Liver (tissue), 9 donors: ENCODE data around the gene RBM33. TPM values are rescaled to one million over a fixed set of nuclear protein-coding genes. Genes with fewer than 3 reads are reported as not detected.

Experiments
- DNase-seq: peaks from one replicate; pipeline ENCODE4 v3.0.0-alpha.2; 2017; ENCODE audit warnings: low spot score
- H3K27ac ChIP-seq, 2 donors: one replicate each; pipeline ENCODE4 v1.7.0; 2013; ENCODE audit warnings: inconsistent platforms in 2 of 2, low read length in 2 of 2, control low read depth in 1 of 2, low read depth in 1 of 2, mild to moderate bottlenecking in 1 of 2
- H3K27me3 ChIP-seq, 4 donors: one replicate each; pipeline versions ENCODE4 v1.6.1 to v1.7.0; 2013; ENCODE audit warnings: low read length in 3 of 4, inconsistent platforms in 1 of 4, mild to moderate bottlenecking in 1 of 4, moderate library complexity in 1 of 4; ENCODE audit not compliant: control insufficient read depth in 4 of 4, insufficient read depth in 4 of 4
- H3K36me3 ChIP-seq, 4 donors: one replicate each; pipeline versions ENCODE4 v1.6.1 to v1.7.0; 2013; ENCODE audit warnings: low read length in 3 of 4, mild to moderate bottlenecking in 3 of 4, low read depth in 1 of 4, moderate library complexity in 1 of 4; ENCODE audit not compliant: control insufficient read depth in 4 of 4, insufficient read depth in 3 of 4
- H3K4me1 ChIP-seq, 4 donors: one replicate each; pipeline versions ENCODE4 v1.6.1 to v1.7.0; 2013; ENCODE audit warnings: low read length in 3 of 4, mild to moderate bottlenecking in 3 of 4, moderate library complexity in 1 of 4; ENCODE audit not compliant: control insufficient read depth in 4 of 4, insufficient read depth in 4 of 4
- H3K4me3 ChIP-seq, 3 donors: one replicate each; pipeline versions ENCODE4 v1.6.1 to v1.7.0; 2013; ENCODE audit warnings: low read length in 3 of 3, control low read depth in 1 of 3, low read depth in 1 of 3, mild to moderate bottlenecking in 1 of 3
- H3K9ac ChIP-seq, 2 donors: one replicate each; pipeline ENCODE4 v1.7.0; 2013; ENCODE audit warnings: low read length in 2 of 2, mild to moderate bottlenecking in 2 of 2, moderate library complexity in 2 of 2, control low read depth in 1 of 2, low read depth in 1 of 2
- H3K9me3 ChIP-seq, 4 donors: one replicate each; pipeline versions ENCODE4 v1.6.1 to v1.7.0; 2013; ENCODE audit warnings: low read length in 3 of 4; ENCODE audit not compliant: control insufficient read depth in 4 of 4
- ATF3 ChIP-seq: IDR thresholded peaks from 2 replicates; pipeline ENCODE4 v1.6.1; 2016; ENCODE audit warnings: antibody characterized with exemption
- CTCF ChIP-seq: fragments of 150-350 bp; IDR thresholded peaks from 2 replicates; pipeline ENCODE4 v1.5.1; 2017; ENCODE audit warnings: improper control_type of control experiment, low read depth, low read length; ENCODE audit not compliant: missing input control
- EGR1 ChIP-seq, 2 donors: IDR thresholded peaks; 2 replicates each; pipeline ENCODE4 v1.6.1; 2016 to 2018; ENCODE audit warnings: antibody characterized with exemption in 2 of 2, low read depth in 2 of 2
- FOXA1 ChIP-seq: IDR thresholded peaks from 2 replicates; pipeline ENCODE4 v1.6.1; 2016; ENCODE audit warnings: antibody characterized with exemption
- GABPA ChIP-seq, 2 donors: IDR thresholded peaks in 1 of 2; conservative IDR thresholded peaks in 1 of 2; 2 replicates each; pipeline ENCODE4 v1.6.1; 2016; ENCODE audit warnings: antibody characterized with exemption in 2 of 2, mild to moderate bottlenecking in 1 of 2, moderate library complexity in 1 of 2
- HNF4A ChIP-seq, 2 donors: conservative IDR thresholded peaks; 2 replicates each; pipeline ENCODE4 v1.6.1; 2016; ENCODE audit warnings: antibody characterized with exemption in 2 of 2, mild to moderate bottlenecking in 2 of 2
- NR2F2 ChIP-seq: IDR thresholded peaks from 2 replicates; pipeline ENCODE4 v1.6.1; 2016; ENCODE audit warnings: antibody characterized with exemption
- RAD21 ChIP-seq, 2 donors: IDR thresholded peaks; 2 replicates each; pipeline ENCODE4 v1.6.1; 2016; ENCODE audit warnings: antibody characterized with exemption in 2 of 2, mild to moderate bottlenecking in 2 of 2
- SP1 ChIP-seq: IDR thresholded peaks from 2 replicates; pipeline ENCODE4 v1.6.1; 2018; ENCODE audit warnings: antibody characterized with exemption, mild to moderate bottlenecking
- YY1 ChIP-seq: IDR thresholded peaks from 2 replicates; pipeline ENCODE4 v1.6.1; 2016; ENCODE audit warnings: antibody characterized with exemption, mild to moderate bottlenecking
- ZBTB33 ChIP-seq: IDR thresholded peaks from 2 replicates; pipeline ENCODE4 v1.6.1; 2016; ENCODE audit warnings: antibody characterized with exemption
- WGBS: extraction: QIAGEN DNeasy Blood & Tissue Kit; methylation state at CpG from one replicate; pipeline ENCODE4 v1.1.7; 2013; 5-methylcytosine and 5-hydroxymethylcytosine counted together
- polyA plus RNA-seq, 2 donors: library from polyadenylated mRNA; stranded (reverse) in 1 of 2; unstranded in 1 of 2; fragments of 200-250 nt in 1 of 2; fragments of >200 nt in 1 of 2; fragmentation: Nextera tagmentation in 1 of 2; extraction: Ambion mirVana in 1 of 2; gene quantifications; one replicate each; pipeline versions ENCODE4 v1.2.1 to v1.2.3, GENCODE V29; 2013 to 2015
- total RNA-seq, 2 donors: library from RNA; depleted of rRNA; stranded (reverse); fragments of >200 nt; gene quantifications; one replicate each; pipeline ENCODE4 v1.2.3, GENCODE V29; 2014
- TF ChIP-seq, protein P1 (sequence below): IDR thresholded peaks from 2 replicates; pipeline ENCODE4 v1.6.1; 2016; ENCODE audit warnings: antibody characterized with exemption, mild to moderate bottlenecking
- TF ChIP-seq, protein P2 (sequence below): IDR thresholded peaks from 2 replicates; pipeline ENCODE4 v1.6.1; 2016; ENCODE audit warnings: antibody characterized with exemption
- donor health status: healthy.
- donor health status: healthy.
- donor health status: healthy.
- donor health status: healthy.
- donor health status: healthy.

Gene RBM33
- total and polyA plus RNA-seq, 4 donors: 7.8 to 48.9 (median 28.2) TPM

GRCh38 chr7:155765458-155765857 lies 121.0 kb downstream of the RBM33 start:
- TF ChIP-seq FOXA1 (no peak), NR2F2 (no peak), ZBTB33 (no peak), GABPA (IDR thresholded peaks at IDR 0.05 in 1 of 2, conservative IDR thresholded peaks at IDR 0.05 in 1 of 2) (no peak), RAD21 (IDR thresholded peaks at IDR 0.05) (no peak), CTCF (no peak), YY1 (no peak), SP1 (no peak), ATF3 (no peak), HNF4A (conservative IDR thresholded peaks at IDR 0.05) (no peak), EGR1 (IDR thresholded peaks at IDR 0.05; ENCODE audit: low read depth in 2 of 2) (no peak)
- TF ChIP-seq, protein P1, sequence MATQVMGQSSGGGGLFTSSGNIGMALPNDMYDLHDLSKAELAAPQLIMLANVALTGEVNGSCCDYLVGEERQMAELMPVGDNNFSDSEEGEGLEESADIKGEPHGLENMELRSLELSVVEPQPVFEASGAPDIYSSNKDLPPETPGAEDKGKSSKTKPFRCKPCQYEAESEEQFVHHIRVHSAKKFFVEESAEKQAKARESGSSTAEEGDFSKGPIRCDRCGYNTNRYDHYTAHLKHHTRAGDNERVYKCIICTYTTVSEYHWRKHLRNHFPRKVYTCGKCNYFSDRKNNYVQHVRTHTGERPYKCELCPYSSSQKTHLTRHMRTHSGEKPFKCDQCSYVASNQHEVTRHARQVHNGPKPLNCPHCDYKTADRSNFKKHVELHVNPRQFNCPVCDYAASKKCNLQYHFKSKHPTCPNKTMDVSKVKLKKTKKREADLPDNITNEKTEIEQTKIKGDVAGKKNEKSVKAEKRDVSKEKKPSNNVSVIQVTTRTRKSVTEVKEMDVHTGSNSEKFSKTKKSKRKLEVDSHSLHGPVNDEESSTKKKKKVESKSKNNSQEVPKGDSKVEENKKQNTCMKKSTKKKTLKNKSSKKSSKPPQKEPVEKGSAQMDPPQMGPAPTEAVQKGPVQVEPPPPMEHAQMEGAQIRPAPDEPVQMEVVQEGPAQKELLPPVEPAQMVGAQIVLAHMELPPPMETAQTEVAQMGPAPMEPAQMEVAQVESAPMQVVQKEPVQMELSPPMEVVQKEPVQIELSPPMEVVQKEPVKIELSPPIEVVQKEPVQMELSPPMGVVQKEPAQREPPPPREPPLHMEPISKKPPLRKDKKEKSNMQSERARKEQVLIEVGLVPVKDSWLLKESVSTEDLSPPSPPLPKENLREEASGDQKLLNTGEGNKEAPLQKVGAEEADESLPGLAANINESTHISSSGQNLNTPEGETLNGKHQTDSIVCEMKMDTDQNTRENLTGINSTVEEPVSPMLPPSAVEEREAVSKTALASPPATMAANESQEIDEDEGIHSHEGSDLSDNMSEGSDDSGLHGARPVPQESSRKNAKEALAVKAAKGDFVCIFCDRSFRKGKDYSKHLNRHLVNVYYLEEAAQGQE: no peak
- TF ChIP-seq, protein P2, sequence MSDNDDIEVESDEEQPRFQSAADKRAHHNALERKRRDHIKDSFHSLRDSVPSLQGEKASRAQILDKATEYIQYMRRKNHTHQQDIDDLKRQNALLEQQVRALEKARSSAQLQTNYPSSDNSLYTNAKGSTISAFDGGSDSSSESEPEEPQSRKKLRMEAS: no peak
- Histone ChIP-seq H3K9me3 (no peaks in the 10 kb centered on the region), H3K36me3 (peaks cover 19 to 53% (median 45%) of the 10 kb centered on the region in 4 donors), H3K4me1 (no peaks in the 10 kb centered on the region), H3K4me3 (no peak overlapping the region), H3K27me3 (no peaks in the 10 kb centered on the region), H3K27ac (no peak overlapping the region), H3K9ac (no peak overlapping the region)
- 82% methylated on average over 8 of the region's 8 CpGs for WGBS
- DNase-seq: no peak

DNA sequence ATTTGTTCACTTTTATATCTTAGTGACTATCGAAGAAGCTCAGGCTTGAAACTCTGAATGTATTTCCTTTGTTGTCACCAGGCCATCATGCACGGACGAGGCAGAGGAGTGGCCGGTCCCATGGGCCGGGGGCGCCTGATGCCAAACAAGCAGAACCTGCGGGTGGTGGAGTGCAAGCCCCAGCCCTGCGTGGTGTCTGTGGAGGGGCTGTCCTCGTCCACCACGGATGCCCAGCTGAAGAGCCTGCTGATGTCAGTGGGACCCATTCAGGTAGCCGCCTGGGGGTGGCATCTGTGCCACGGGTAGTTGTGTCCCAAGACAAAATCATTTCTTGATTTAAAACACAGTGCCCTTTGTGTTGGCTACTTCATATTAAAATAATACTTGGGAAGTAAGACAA lies 121.9 kb downstream of the RBM33 start:
- WGBS: 89% methylated on average over 12 of the region's 12 CpGs
- DNase-seq: no peak
- no peak overlapping the region for H3K4me3 ChIP-seq
- peaks cover 20 to 60% (median 50%) of the 10 kb centered on the region in 4 donors for H3K36me3 ChIP-seq
- H3K9ac ChIP-seq: no peak overlapping the region
- no peaks in the 10 kb centered on the region for H3K4me1 ChIP-seq
- H3K27me3 ChIP-seq: no peaks in the 10 kb centered on the region
- no peaks in the 10 kb centered on the region for H3K9me3 ChIP-seq
- TF ChIP-seq GABPA (IDR thresholded peaks at IDR 0.05 in 1 of 2, conservative IDR thresholded peaks at IDR 0.05 in 1 of 2) (no peak), NR2F2 (no peak), ATF3 (no peak)
- TF ChIP-seq, protein P1: no peak
- no peak overlapping the region for H3K27ac ChIP-seq
